Thyroid gland (tissue), 4 donors: ENCODE measurements around the gene GFRA1.

Source experiments
- POLR2A ChIP-seq, 2 donors: fragments of 450-650 bp; IDR thresholded peaks; one replicate each; pipeline ENCODE4 v1.6.1; 2017; ENCODE audit warnings: antibody characterized with exemption in 2 of 2, mild to moderate bottlenecking in 2 of 2, moderate library complexity in 1 of 2
- TF ChIP-seq, protein P1 (sequence below), 6 experiments: fragments of 200-600 bp in 3 of 6; fragments of 450-650 bp in 3 of 6; sonication (generic) in 3 of 6; IDR thresholded peaks; one replicate each; pipeline ENCODE4 v1.5.1; 2016 to 2019; ENCODE audit warnings: antibody characterized with exemption in 6 of 6, mild to moderate bottlenecking in 2 of 6, inconsistent platforms in 1 of 6, moderate library complexity in 1 of 6

DNA sequence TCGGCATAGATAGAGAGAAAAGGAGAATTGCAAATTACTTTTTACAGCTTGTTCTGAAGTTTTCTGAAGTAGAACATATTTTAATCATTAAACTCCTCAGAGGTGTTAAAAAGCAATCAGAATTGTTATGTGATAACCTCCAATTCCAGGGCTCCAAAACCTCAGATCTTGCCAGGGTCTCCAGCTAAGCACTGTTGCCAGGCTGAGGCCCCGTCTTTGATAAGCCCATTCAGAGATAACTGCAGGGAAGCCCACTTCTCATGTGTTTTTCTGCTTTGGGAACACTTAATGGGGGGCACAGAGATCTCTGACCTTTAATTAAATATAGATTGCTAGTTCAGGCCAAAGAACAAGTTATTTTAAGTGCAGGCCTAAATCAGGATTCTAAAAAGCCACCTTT is 40.4 kb downstream of the GFRA1 start:
- TF ChIP-seq, protein P1, sequence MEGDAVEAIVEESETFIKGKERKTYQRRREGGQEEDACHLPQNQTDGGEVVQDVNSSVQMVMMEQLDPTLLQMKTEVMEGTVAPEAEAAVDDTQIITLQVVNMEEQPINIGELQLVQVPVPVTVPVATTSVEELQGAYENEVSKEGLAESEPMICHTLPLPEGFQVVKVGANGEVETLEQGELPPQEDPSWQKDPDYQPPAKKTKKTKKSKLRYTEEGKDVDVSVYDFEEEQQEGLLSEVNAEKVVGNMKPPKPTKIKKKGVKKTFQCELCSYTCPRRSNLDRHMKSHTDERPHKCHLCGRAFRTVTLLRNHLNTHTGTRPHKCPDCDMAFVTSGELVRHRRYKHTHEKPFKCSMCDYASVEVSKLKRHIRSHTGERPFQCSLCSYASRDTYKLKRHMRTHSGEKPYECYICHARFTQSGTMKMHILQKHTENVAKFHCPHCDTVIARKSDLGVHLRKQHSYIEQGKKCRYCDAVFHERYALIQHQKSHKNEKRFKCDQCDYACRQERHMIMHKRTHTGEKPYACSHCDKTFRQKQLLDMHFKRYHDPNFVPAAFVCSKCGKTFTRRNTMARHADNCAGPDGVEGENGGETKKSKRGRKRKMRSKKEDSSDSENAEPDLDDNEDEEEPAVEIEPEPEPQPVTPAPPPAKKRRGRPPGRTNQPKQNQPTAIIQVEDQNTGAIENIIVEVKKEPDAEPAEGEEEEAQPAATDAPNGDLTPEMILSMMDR (IDR thresholded peaks at IDR 0.05), result no peak
- no peak for TF ChIP-seq POLR2A (IDR thresholded peaks at IDR 0.05)
